HepG2 (cell line): ENCODE results near the gene MAJIN. TPM values are rescaled to one million over a fixed set of nuclear protein-coding genes. Genes with fewer than 3 reads are reported as not detected.

Experiments used
- ATAC-seq: fragments of 200-7000 bp; cut with Tn5 transposase; 3 replicates; pipeline ENCODE4 v1.9.1; 2020; ENCODE audit warnings: mild to moderate bottlenecking, moderate library complexity
- BruUV-seq: library from RNA; stranded (reverse); fragments of 400-500 nt; replicated peaks from 2 replicates; lab custom pipeline; 2021; lab: Mats Ljungman, UMichigan
- CTCF ChIA-PET: fragments of 300-600 bp; formaldehyde crosslinking; extraction: SDS; loops from one replicate; lab custom pipeline; 2021; ENCODE audit warnings: low total read pairs, inconsistent platforms, low intra/inter-chr PET ratio; lab: Yijun Ruan, JAX
- POLR2A ChIA-PET: fragments of 350-600 bp; sonication (Branson Sonifier 250); formaldehyde crosslinking; loops from one replicate; lab custom pipeline; 2020; ENCODE audit warnings: antibody characterized with exemption, inconsistent platforms; lab: Yijun Ruan, JAX
- DNase-seq: peaks from one replicate; pipeline ENCODE4 v3.0.0-alpha.2; 2015; ENCODE audit warnings: low spot score
- FAIRE-seq: peaks from 3 replicates; lab custom pipeline; 2011; peaks lifted over from hg19 to GRCh38; lab: Jason Lieb, UNC
- H2AFZ ChIP-seq: one replicate; pipeline ENCODE4 v1.6.1; 2011; ENCODE audit warnings: low read length, inconsistent platforms
- H3K27ac ChIP-seq: fragments of 300-600 bp; 3 replicates; pipeline ENCODE4 v1.8.0; 2011; ENCODE audit warnings: mixed run types, mild to moderate bottlenecking, mixed read lengths, low read length, inconsistent platforms; ENCODE audit not compliant: insufficient read depth; ENCODE audit errors: extremely low read length
- H3K27me3 ChIP-seq, 2 experiments: fragments of 200-600 bp in 1 of 2; 2 replicates in 1 of 2; 3 replicates in 1 of 2; pipeline versions ENCODE4 v1.6.0 to v1.8.0; 2011; ENCODE audit warnings: low read length in 2 of 2, mild to moderate bottlenecking in 2 of 2, moderate library complexity in 2 of 2, inconsistent platforms in 1 of 2; ENCODE audit not compliant: insufficient read depth in 2 of 2, control insufficient read depth in 1 of 2
- H3K36me3 ChIP-seq, 2 experiments: fragments of 200-600 bp in 1 of 2; replicated peaks in 1 of 2; 2 replicates in 1 of 2; 3 replicates in 1 of 2; pipeline versions ENCODE4 v1.5.1 to v1.8.0; 2011; ENCODE audit warnings: low read length in 2 of 2, inconsistent platforms in 1 of 2; ENCODE audit not compliant: insufficient read depth in 2 of 2, control insufficient read depth in 1 of 2
- H3K4me1 ChIP-seq: 2 replicates; pipeline ENCODE4 v1.5.1; 2012; ENCODE audit warnings: low read length, inconsistent platforms; ENCODE audit not compliant: insufficient read depth
- H3K4me2 ChIP-seq: 2 replicates; pipeline ENCODE4 v1.6.0; 2011; ENCODE audit warnings: low read depth, low read length, inconsistent platforms
- H3K4me3 ChIP-seq, 3 experiments: fragments of 200-600 bp in 1 of 3; sonication (generic), shearing (Covaris generic) in 1 of 3; replicated peaks in 1 of 3; 2 replicates each; pipeline ENCODE4 v1.5.1; 2011 to 2016; ENCODE audit warnings: low read length in 3 of 3, inconsistent platforms in 2 of 3, low read depth in 2 of 3, mild to moderate bottlenecking in 2 of 3, control low read depth in 1 of 3, mixed read lengths in 1 of 3; ENCODE audit not compliant: insufficient read depth in 1 of 3
- H3K79me2 ChIP-seq: one replicate; pipeline ENCODE4 v1.6.1; 2011; ENCODE audit warnings: low read length, inconsistent platforms; ENCODE audit not compliant: insufficient read depth
- H3K9ac ChIP-seq: 2 replicates; pipeline ENCODE4 v1.6.0; 2011; ENCODE audit warnings: mild to moderate bottlenecking, low read depth, low read length, inconsistent platforms; ENCODE audit not compliant: insufficient read depth
- H3K9me3 ChIP-seq: 2 replicates; pipeline ENCODE4 v1.5.1; 2012; ENCODE audit warnings: mild to moderate bottlenecking, low read length
- H4K20me1 ChIP-seq: 2 replicates; pipeline ENCODE4 v1.6.0; 2011; ENCODE audit warnings: inconsistent platforms, mild to moderate bottlenecking, low read length, moderate library complexity; ENCODE audit not compliant: insufficient read depth
- ATM ChIP-seq: fragments of 450-650 bp; IDR thresholded peaks from 2 replicates; pipeline ENCODE4 v1.7.1; 2017; ENCODE audit warnings: mild to moderate bottlenecking, borderline replicate concordance
- CEBPG ChIP-seq: IDR thresholded peaks from 2 replicates; pipeline ENCODE4 v1.6.1; 2016
- CTCF ChIP-seq: sonication (generic); formaldehyde crosslinking; IDR thresholded peaks from 2 replicates; pipeline ENCODE4 v1.5.0; 2020; ENCODE audit warnings: mild to moderate bottlenecking, missing genetic modification reagents, moderate library complexity
- FIP1L1 ChIP-seq: fragments of 200-400 bp; formaldehyde crosslinking; IDR thresholded peaks from 2 replicates; pipeline ENCODE4 v1.6.1; 2018; ENCODE audit warnings: low read depth, mild to moderate bottlenecking, low read length, moderate library complexity, borderline replicate concordance; ENCODE audit not compliant: insufficient read depth
- NFKBIZ ChIP-seq: IDR thresholded peaks from 2 replicates; pipeline ENCODE4 v1.6.1; 2018; ENCODE audit warnings: missing genetic modification reagents, missing compliant biosample characterization
- REST ChIP-seq, 2 experiments: IDR thresholded peaks; 2 replicates each; pipeline ENCODE4 v1.6.1; 2011 to 2012; ENCODE audit warnings: low read length in 2 of 2, borderline replicate concordance in 1 of 2, low read depth in 1 of 2, mild to moderate bottlenecking in 1 of 2, moderate library complexity in 1 of 2
- SAP130 ChIP-seq: IDR thresholded peaks from 2 replicates; pipeline ENCODE4 v1.6.1; 2016; ENCODE audit warnings: low read depth
- STAG1 ChIP-seq: sonication (generic); formaldehyde crosslinking; IDR thresholded peaks from 2 replicates; pipeline ENCODE4 v1.4.0; 2020; ENCODE audit warnings: missing genetic modification reagents
- TOPORS ChIP-seq: sonication (generic); formaldehyde crosslinking; IDR thresholded peaks from 2 replicates; pipeline ENCODE4 v1.8.0; 2023; ENCODE audit warnings: mild to moderate bottlenecking, missing genetic modification reagents
- ZNF264 ChIP-seq: sonication (generic); formaldehyde crosslinking; IDR thresholded peaks from 2 replicates; pipeline ENCODE4 v1.4.0; 2020; ENCODE audit warnings: missing genetic modification reagents
- ZNF275 ChIP-seq: sonication (generic); formaldehyde crosslinking; IDR thresholded peaks from 2 replicates; pipeline ENCODE4 v1.8.0; 2022; ENCODE audit warnings: missing genetic modification reagents, mild to moderate bottlenecking, inconsistent platforms, borderline replicate concordance
- ZNF34 ChIP-seq: sonication (generic); formaldehyde crosslinking; IDR thresholded peaks from 2 replicates; pipeline ENCODE4 v1.4.0; 2020; ENCODE audit warnings: mild to moderate bottlenecking, missing genetic modification reagents, borderline replicate concordance
- ZNF605 ChIP-seq: sonication (generic); formaldehyde crosslinking; IDR thresholded peaks from 2 replicates; pipeline ENCODE4 v1.8.0; 2022; ENCODE audit warnings: mild to moderate bottlenecking, missing genetic modification reagents
- ZNF615 ChIP-seq: sonication (generic); formaldehyde crosslinking; IDR thresholded peaks from 2 replicates; pipeline ENCODE4 v1.5.0; 2020; ENCODE audit warnings: mild to moderate bottlenecking, missing genetic modification reagents, borderline replicate concordance
- WGBS: methylation state at CpG from one replicate; pipeline ENCODE4 v1.1.6; 2017; ENCODE audit warnings: low lambda C conversion rate; 5-methylcytosine and 5-hydroxymethylcytosine counted together
- in situ Hi-C: cut with HindIII; loops from 2 replicates; pipeline ENCODE4 v1.10.0; 2017; ENCODE audit warnings: low pct_unique_long_range_greater_than_20kb; ENCODE audit not compliant: extremely low pct_ligation_motif_present
- intact Hi-C: fragments of 100-400 bp; cut with micrococcal nuclease; formaldehyde crosslinking; loops from one replicate; pipeline ENCODE4 v1.10.0; 2022; ENCODE audit not compliant: unreplicated experiment
- polyA plus RNA-seq, 8 experiments: library from polyadenylated mRNA; depleted of rRNA in 3 of 8; stranded (reverse) in 7 of 8; unstranded in 1 of 8; fragments of >200 nt; fragmentation: Illumina TruSeq in 4 of 8; extraction: Trizol in 4 of 8; gene quantifications; 2 replicates each; pipeline versions ENCODE4 v1.2.1 to v1.2.3, GENCODE V29; 2011 to 2016; ENCODE audit warnings: low read depth in 4 of 8, missing spikeins in 1 of 8, mixed read lengths in 1 of 8; ENCODE audit not compliant: insufficient read depth in 1 of 8
- total RNA-seq, 5 experiments: library from RNA; depleted of rRNA; stranded (reverse); fragments of >200 nt; fragmentation: Illumina TruSeq; extraction: Trizol; gene quantifications; 2 replicates each; pipeline ENCODE4 v1.2.3, GENCODE V29; 2016; ENCODE audit warnings: low read depth in 1 of 5

The MAJIN gene
- total and polyA plus RNA-seq, 2 of the 13 experiments (the other 11 are each of a cell fraction or from before 2014, with no cell fraction given), result not detected

- peak overlapping the region; percentile 78 for H3K9ac ChIP-seq
- peaks cover 15% of the 10 kb centered on the region for H3K79me2 ChIP-seq
- CTCF ChIA-PET, result no interaction called here
- FAIRE-seq (peak; percentile 4), ATAC-seq (no peak), DNase-seq (peak; percentile 16)
- H3K27me3 ChIP-seq, result no peaks in the 10 kb centered on the region; a peak in 1 of 5 replicates
- peak overlapping the region; percentile 60 for H2AFZ ChIP-seq
- peak overlapping the region; percentile 65 to 78 (median 67) for H3K4me3 ChIP-seq
- POLR2A ChIA-PET, result interaction anchor here (1.6 kb wide), 1 partner anchor 17 kb away, joined by 5 read pairs; no protein-coding TSS in a partner anchor
- H3K4me2 ChIP-seq, result peak overlapping the region; percentile 87
- no peaks in the 10 kb centered on the region for H3K9me3 ChIP-seq
- H3K4me1 ChIP-seq, result peaks cover 44% of the 10 kb centered on the region
- BruUV-seq, result no TSS peak
- 4% methylated on average over 4 of the region's 4 CpGs for WGBS
- TF ChIP-seq REST (IDR thresholded peaks at IDR 0.05; ENCODE audit: borderline replicate concordance in 1 of 2, low read depth in 1 of 2, low read length in 2 of 2) (0 out of 4 replicates have a peak, but pooled peaks of 1 of the 2 experiments have one; percentile 24), NFKBIZ (CRISPR knock-in tag) (no peak), SAP130 (CRISPR knock-in tag) (peak; percentile 48; the same call in 1 of the 2 replicates), TOPORS (CRISPR knock-in tag) (no peak), FIP1L1 (no peak), ZNF605 (CRISPR knock-in tag) (peak; percentile 14; the same call in 1 of the 2 replicates), ATM (no peak), ZNF275 (CRISPR knock-in tag) (no peak), ZNF34 (CRISPR knock-in tag) (no peak), CEBPG (CRISPR knock-in tag) (peak; percentile 17; the same call in 1 of the 2 replicates), CTCF (CRISPR knock-in tag) (peak; percentile 55), ZNF615 (no peak), STAG1 (CRISPR knock-in tag) (peak; percentile 24; the same call in 1 of the 2 replicates), ZNF264 (CRISPR knock-in tag) (peak; percentile 76)
- H3K36me3 ChIP-seq, result peaks cover 11 to 13% of the 10 kb centered on the region in 2 experiments; a peak in 4 of 5 replicates
- peak overlapping the region; percentile 37 for H3K27ac ChIP-seq
- intact Hi-C loops (no loop called here), in situ Hi-C loops (no loop called here)
- peaks cover 5% of the 10 kb centered on the region; the same call in 1 of the 2 replicates for H4K20me1 ChIP-seq
Observed at GRCh38 chr11:64918017-64918416, 53.9 kb downstream of the MAJIN start.
